GM19455 (cell line): ENCODE data around the gene F11.
"Not testable (repeated sequence)": the region's sequence is repeated elsewhere in the genome, so short reads cannot be mapped to it uniquely, and the experiment has no call there.

Experiments
- ATAC-seq: cut with Tn5 transposase; IDR thresholded peaks from one replicate; pipeline ENCODE4 v1.9.1; 2021; ENCODE audit not compliant: unreplicated experiment

Gene F11

DNA sequence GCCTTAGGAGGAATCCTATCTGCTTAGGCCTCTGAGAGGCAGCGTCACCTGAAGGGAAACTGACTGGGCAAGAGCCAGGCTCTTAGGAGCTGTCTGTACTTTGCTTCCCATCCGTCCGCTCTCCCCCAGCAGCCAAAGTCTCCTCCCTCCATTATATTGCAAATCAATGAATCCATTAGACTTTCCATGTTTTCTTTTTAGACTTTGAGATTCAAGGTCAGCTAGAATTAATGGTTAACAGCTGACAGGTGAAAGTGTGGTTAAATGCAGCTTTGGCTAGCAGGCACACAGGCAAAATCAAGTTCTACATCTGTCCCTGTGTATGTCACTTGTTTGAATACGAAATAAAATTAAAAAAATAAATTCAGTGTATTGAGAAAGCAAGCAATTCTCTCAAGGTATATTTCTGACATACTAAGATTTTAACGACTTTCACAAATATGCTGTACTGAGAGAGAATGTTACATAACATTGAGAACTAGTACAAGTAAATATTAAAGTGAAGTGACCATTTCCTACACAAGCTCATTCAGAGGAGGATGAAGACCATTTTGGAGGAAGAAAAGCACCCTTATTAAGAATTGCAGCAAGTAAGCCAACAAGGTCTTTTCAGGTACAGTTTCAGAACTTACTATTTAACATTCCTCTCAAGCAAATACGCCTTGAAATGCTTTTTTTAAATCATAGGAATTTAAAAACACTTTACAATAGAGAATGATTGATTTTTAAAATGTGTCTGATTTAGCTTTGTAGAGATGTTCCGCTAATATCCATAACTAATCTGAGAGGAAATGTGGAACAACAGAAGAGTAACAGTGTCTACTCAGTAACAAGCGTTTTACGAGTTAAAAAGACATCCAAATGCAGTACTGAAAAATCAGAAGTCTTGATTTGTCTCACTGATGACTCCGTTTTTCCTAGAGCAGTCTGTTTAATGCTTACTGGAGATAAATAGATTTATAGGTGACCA, at the start of gene F11:
Gene F11 (plus strand): TSS at position 507 of the 970 bp plus-strand sequence. CDS start 948 bp downstream, outside the sequence.
- no peak for ATAC-seq

DNA sequence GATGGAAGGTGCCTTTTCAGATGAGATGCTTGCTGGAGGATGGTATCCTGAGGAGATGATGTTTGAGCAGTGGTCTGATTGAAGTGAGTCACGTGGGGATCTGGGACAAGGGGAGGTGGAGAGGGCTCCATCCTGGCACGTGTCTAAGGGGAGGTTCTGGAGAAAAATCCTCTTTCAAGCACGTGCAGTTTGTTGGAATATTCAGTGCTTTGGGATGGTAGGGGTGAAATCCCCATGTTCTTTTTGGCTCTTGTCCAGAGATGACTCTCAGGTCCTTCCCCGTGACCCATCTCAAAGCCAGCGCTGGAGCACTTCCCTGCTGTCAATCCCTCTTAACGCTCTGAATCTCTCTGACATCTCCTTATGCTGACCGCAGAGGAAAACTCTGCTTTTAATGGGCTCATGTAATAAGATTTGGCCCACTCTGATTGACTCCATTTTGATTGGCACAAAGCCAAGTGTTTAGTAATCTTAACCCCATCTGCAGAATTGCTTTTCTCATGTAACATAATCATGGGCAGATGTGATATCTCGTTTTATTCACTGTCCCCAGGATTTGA, 49.4 kb upstream of the F11 start:
- ATAC-seq, result no peak

DNA sequence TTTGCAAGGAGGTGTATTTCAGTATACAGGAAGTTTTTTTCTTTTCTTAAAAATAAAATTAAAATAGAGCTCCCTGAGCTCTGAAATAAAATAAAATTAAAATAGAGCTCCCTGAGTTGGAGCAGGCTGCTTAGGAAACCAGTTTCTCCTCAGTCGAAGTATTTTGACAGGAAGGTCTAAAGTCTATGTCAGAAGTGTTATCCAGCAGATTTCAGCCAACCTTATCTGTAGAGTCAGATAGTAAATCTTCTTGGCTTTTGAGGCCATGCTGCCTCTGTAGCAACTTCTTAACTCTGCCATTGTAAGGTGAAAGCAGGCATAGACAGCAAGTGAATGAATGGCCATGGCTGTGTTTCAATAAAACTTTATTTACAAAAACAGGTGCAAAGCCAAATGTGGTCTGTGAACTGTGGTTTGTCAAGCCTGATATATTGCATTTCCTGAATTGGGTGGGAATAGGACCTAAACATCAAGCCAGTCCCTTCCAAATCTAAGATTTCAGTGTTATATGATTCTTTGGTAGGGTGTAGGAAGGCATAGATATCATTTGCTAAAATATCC, 48.2 kb upstream of the F11 start:
- no peak for ATAC-seq

DNA sequence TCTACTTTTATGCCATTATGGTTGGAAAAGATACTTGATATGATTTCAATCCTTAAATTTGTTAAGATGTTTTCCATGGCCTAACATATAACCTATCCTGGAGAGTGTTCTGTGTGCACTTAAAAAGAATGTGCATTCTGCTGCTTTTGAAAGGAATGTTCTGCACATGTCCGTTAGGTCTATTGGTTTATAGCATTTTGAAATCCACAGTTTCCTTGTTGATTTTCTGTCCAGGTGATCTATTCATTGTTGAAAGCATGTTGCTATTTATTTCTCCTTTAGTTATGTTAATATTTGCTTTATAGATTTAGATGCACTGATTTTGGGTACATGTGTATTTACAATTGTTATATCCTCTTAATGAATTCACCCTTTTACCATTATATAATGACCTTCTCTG, 44.4 kb upstream of the F11 start:
- no peak for ATAC-seq

DNA sequence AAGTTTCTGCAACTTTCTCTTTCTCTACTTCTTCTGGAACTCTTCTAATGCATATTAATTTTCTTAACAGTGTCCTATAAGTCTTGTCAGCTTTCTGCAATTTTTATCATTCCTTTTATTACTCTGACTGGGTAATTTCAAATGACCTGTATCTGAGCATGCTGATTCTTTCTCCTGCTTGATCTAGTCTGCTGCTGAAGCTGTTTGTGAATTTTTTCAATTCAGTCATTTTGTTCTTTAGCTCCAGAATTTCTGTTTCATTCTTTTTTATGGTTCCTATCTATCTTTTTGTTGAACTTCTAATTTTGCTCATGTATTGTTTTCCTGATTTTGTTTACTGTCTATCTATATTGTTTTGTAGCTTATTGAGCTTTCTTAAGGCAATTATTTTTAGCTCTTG, 40.1 kb upstream of the F11 start:
- ATAC-seq, result no peak

DNA sequence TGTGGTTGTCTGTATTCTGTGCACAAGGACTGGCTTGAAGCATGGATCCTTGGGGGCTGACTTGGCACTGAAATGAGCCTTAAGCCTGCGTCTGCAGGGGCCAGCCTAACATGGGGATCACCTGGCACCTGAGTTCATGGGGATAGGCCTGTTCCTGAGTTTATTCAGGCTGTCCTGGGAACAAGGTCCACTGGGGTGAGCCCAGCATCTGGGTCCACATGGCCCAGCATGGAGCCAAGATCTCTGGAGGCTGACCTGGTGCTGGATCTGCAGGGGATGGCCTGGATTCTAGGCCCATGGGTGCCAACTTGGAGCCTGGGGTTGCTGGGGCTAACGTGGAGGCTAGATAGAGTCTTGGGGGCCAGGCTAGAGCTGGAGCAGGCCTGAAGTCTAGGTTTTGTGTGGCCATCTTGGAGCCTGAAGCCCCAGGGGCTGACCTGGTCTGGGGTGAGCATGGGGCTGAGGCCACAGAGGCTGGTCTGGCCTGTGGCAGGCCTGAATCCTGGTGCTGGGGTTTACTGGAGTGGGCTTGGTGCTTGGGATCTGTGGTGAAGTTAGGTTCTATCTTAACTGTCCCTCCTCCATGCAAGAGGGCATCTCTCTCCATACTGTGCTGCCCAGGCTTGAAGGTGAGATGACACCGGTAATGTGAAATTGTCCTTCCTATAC, 39.3 kb upstream of the F11 start:
- no peak for ATAC-seq

DNA sequence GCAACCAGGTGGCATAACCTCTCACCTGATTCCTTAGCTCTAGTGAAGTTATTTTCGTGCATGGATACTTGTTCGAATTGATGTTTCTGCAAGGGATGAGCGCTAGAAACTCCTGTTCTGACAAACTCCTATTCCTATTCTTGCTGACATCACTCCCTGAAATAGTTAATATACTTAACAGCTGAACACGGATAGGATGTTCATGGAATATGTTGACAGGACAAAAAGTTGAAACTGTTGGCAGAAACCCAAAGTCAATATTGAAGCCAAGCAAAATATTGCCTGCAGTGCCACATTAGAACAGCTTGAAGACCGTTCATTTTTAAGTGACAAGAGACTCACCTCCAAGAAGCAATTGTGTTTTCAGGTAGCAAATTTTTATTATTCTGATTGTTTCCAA, 38.8 kb upstream of the F11 start, which contains the start of gene KLKB1:
Gene KLKB1 (plus strand): TSS at position 287 of the 400 bp plus-strand sequence. CDS start 689 bp downstream, outside the sequence.
- no peak for ATAC-seq

DNA sequence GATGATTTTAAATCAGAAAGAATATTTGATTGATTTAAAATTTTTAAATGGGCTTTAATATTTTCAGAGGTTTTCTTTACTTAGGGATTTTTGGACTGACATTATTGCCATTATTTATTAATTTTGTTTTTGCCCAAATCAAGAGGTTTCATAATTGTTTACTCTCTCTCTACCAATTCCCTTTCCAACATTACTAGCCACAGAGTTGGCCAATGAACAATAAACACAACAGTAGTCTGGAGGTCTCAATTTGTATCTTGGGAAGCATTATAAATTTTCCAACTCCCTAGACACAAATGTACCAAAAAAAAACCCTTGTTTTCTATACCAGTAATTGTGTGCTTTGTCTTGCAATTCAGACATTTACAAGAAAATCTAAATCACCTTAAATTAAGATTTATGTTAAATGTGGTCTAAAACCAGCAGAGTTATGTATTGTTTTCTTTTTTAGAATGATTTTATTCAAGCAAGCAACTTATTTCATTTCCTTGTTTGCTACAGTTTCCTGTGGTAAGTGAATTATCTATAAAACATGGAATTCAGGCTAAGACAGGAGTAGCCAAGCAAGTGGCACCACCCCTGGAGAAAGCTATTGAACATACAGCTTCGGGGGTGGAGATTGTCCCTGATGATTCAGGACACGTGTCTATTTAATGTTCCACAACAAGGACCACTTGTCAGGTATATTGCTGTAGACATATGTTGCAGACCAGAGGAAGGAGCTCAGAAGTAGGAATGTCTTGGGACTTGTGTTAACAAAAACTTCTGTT, 38.1 kb upstream of the F11 start:
- no peak for ATAC-seq

DNA sequence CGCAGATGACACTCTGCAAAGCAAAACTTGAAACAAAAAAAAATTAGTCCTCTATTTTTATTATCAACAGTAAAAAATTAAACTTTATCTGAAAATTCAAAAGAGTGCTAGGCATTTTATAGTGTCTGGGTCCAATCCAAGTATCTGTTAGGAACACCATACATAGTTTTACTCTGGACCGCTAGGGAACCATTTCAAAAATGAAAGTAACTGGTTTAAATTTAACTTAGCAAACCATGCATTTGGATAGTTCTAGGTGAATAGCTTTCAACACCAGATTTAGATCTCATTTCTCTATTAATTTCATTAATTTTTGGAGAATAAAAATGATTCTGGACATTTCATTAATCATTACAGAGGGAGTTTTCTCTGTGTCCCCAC, 37.5 kb upstream of the F11 start:
- ATAC-seq, result no peak

DNA sequence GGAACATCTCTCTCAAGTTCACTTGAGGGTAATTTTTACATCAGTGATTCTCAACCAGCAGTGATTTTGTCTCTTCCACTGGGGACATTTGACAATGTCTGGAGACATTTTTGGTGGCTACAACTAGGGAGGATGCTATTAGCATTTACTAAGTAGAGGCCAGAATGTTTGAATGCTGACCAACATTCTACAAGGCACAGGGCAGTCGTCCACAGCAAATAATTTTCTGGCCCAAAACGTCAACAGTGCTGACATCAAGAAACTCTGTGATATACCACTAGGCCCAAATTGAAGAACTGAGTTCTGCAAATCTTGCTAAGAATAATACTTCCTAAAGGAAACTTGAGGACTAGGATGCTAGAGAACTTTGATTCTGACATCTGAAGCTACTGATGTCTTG, 31.6 kb upstream of the F11 start:
- no peak for ATAC-seq

DNA sequence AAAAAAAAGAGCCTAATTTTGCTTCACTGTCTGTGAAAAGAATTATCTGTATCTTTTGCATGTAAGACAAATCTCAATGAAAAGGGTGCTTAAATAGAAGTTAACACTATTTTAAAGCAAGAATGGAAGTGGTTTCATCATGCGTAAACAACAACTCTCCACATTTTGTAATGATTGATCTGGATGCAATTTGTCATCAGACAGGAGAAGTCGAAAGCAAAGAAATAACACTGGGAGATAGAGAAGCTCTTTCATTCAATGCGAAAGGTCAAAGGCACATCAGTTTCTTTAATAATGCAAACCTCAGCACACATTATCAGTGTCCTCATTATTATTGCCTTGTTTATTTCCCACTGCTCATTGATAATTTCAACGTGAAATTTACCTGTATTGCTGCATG, 29.9 kb upstream of the F11 start:
- ATAC-seq, result no peak

DNA sequence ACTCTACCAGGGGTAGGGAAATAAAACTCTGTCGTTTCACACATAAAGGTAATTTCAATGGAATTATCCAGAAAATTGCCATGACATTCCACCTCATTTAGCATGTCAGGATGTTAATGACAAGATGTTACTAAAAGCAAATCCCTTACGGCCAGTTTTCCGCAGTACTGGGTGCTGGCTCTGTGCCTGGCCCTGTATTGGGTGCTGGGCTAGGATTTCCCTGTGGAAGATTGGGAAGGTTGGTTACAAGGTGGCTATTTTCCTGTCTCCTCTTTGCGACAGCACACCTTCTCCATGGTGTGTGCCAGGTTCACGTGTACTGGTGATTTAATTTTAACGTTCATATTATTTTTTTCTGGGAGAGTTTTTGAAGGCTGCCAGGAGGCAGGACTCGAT, 25.5 kb upstream of the F11 start:
- no peak for ATAC-seq

DNA sequence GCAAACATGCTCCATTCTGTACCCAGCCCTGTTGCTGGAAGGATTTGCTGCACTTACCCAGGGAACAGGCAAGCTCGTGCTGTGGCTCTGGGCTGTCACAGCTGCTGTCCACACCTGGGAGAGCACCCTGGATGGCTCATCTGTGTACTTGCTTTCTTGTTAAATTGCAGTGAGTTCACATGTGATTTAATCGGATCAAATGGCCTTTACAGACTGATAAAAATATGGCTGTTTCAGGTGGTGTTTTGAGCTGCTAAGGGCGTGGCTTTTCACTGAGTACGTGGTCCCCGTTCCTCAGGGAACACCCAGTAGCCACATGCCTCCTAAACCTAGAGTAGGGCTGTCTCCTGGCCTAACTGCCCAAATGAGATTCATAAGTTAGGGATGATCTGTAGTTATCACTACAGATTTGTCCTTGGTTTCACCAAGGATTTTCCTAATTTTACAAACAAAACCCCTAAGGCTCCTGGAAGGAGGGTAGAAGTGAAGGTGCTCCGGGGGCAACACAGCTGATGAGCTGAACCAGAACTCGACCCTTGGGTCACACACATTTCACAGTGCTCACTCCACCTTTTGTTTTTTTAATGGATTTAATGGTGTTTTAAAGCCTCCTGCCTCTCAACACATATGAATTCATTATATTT, 25.0 kb upstream of the F11 start:
- ATAC-seq, result no peak

DNA sequence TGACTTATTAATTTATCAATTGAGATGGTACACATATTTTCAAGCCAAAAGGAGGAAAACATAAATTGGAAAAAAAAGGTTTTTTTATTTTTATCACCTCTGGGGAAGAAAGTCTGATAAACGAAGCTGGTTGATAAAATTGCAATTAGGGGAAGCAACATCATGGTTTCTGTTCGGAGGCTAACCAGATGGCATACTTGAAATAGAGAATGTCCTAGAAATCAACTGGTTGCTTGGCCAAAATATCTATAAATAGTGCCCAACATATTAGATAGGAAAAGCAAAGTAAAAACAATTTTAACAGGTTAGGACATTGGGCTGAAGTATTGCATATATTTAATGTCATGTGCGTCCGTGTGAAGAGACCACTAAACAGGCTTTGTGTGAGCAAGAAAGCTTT, 24.4 kb upstream of the F11 start:
- no peak for ATAC-seq

DNA sequence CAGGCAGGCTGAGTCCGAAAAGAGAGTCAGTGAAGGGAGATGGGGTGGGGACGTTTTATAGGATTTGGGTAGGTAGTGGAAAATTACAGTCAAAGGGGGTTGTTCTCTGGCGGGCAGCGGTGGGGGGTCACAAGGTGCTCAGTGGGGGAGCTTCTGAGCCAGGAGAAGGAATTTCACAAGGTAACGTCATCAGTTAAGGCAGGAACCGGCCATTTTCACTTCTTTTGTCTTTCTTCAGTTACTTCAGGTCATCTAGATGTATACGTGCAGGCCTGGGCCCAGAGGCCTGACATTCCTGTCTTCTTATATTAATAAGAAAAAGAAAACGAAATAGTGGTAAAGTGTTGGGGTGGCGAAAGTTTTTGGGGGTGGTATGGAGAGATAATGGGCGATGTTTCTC, 24.0 kb upstream of the F11 start:
- not testable (repeated sequence) for ATAC-seq

DNA sequence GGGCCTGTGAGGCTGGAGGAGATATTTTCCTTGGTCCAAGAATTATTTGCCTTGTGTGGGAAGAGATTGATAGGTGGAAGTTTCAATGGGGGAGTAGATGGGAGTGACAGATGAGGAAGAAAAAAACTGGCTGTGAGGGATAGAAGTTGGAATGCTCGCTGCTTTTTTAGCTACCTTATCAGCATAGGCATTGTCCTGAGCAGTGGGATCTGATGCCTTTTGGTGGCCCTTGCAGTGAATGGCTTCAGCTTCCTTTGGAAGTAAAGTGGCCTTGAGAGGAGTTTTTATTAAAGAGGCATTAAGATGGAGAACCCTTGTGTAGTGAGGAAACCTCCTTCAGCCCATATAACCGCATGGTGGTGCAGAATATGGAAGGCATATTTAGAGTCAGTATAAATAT, 22.7 kb upstream of the F11 start:
- ATAC-seq, result no peak

DNA sequence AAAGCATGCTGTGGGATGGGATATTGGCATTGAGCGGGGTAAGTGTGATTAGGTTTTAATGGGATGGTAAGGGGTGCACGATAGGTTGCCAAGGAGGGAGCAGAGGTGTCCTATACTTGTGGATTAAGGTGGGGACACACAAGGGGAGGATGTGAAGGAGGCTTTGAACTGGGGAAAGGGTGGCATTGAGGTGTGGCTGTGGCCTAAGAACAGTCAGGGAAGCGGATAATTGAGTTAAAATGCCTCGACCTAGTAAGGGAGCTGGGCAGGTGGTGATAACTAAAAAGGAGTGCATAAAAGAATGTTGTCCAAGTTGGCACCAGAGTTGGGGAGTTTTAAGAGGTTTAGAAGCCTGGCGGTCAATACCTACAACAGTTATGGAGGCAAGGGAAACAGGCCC, 21.2 kb upstream of the F11 start:
- ATAC-seq, result no peak

DNA sequence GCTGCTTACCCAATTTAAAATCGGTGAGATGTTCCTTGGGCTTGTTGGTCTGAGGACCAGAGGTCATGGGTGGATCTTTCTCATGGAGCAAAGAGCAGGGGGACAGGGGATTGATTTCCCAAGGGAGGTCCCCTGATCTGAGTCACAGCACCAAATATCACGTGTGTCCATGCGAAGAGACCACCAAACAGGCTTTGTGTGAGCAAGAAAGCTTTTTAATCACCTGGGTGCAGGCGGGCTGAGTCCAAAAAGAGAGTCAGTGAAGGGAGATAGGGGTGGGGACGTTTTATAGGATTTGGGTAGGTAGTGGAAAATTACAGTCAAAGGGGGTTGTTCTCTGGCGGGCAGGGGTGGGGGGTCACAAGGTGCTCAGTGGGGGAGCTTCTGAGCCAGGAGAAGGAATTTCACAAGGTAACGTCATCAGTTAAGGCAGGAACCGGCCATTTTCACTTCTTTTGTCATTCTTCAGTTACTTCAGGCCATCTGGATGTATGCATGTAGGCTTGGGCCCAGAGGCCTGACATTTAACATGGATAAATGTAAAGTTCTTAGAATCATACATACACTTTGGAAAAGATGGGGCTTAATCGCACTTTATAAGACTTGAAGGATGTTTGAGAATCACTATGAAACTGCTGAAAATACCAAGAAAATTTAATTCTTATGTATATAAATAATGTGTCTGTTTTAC, 18.8 kb upstream of the F11 start:
- ATAC-seq, result not testable (repeated sequence)

DNA sequence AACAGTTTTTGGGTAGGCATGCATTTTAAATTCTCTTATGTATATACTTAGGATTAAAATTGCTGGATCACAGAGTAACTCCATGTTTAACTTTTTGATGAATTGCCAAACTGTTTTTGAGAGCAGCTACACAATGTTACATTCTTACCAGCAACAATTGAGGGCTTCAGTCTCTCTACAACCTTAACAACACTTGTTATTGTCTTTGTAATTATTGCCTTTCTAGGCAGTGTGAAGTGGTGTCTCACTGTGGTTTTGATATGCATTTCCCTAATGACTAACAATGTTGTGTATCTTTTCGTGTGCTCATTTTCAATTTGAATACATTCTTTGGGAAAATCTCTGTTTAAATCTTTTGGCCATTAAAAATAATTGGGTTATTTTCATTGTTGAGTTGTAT, 17.3 kb upstream of the F11 start:
- no peak for ATAC-seq
